NT2/D1 (cell line): ENCODE measurements around the gene MTRR.
"Not testable (repeated sequence)": the region's sequence is repeated elsewhere in the genome, so short reads cannot be mapped to it uniquely, and the experiment has no call there.

ENCODE experiments used
- DNase-seq: peaks from one replicate; pipeline ENCODE4 v3.0.0-alpha.2; 2011; ENCODE audit warnings: low read depth, low spot score
- H3K27me3 ChIP-seq: 2 replicates; pipeline ENCODE4 v1.6.0; 2011; ENCODE audit warnings: mild to moderate bottlenecking; ENCODE audit not compliant: insufficient read length, insufficient read depth
- H3K36me3 ChIP-seq: 2 replicates; pipeline ENCODE4 v1.6.1; 2011; ENCODE audit warnings: mild to moderate bottlenecking, low read length, mixed read lengths; ENCODE audit not compliant: insufficient read depth, insufficient read length
- H3K4me1 ChIP-seq: 2 replicates; pipeline ENCODE4 v1.5.1; 2011; ENCODE audit not compliant: insufficient read depth, insufficient read length
- H3K4me3 ChIP-seq: 2 replicates; pipeline ENCODE4 v1.5.1; 2011; ENCODE audit warnings: low read depth; ENCODE audit not compliant: insufficient read length
- H3K9ac ChIP-seq: 2 replicates; pipeline ENCODE4 v1.6.0; 2011; ENCODE audit warnings: low read depth; ENCODE audit not compliant: insufficient read length
- H3K9me3 ChIP-seq: 2 replicates; pipeline ENCODE4 v1.5.1; 2011; ENCODE audit warnings: mild to moderate bottlenecking, low read length; ENCODE audit not compliant: insufficient read depth
- SUZ12 ChIP-seq: IDR thresholded peaks from 2 replicates; pipeline ENCODE4 v1.6.1; 2011; ENCODE audit not compliant: insufficient read length, insufficient read depth; ENCODE audit errors: extremely low read depth
- YY1 ChIP-seq: IDR thresholded peaks from 2 replicates; pipeline ENCODE4 v1.6.1; 2011; ENCODE audit not compliant: insufficient read length, insufficient read depth
- ZNF274 ChIP-seq: IDR thresholded peaks from 2 replicates; pipeline ENCODE4 v1.6.1; 2011; ENCODE audit warnings: mild to moderate bottlenecking, low read depth, low read length

MTRR gene

GRCh38 chr5:7910738-7911428 lies 41.9 kb downstream of the MTRR start:
- H3K9me3 ChIP-seq = peaks cover 18% of the 10 kb centered on the region
- H3K4me3 ChIP-seq = no peak overlapping the region
- DNase-seq = no peak
- H3K27me3 ChIP-seq = no peaks in the 10 kb centered on the region
- no peak overlapping the region for H3K9ac ChIP-seq
- H3K4me1 ChIP-seq = no peaks in the 10 kb centered on the region
- H3K36me3 ChIP-seq = peaks cover 14% of the 10 kb centered on the region
- TF ChIP-seq YY1 = no peak
- no peak for TF ChIP-seq SUZ12
- no peak for TF ChIP-seq ZNF274

GRCh38 chr5:7911429-7911771 lies 42.5 kb downstream of the MTRR start:
- not testable (repeated sequence) for DNase-seq, H3K27me3 ChIP-seq, H3K4me1 ChIP-seq, H3K9ac ChIP-seq, H3K4me3 ChIP-seq
- Histone ChIP-seq H3K36me3 (peaks cover 14% of the 10 kb centered on the region), H3K9me3 (peaks cover 18% of the 10 kb centered on the region)

GRCh38 chr5:7916171-7916804 lies 47.3 kb downstream of the MTRR start:
- TF ChIP-seq SUZ12 = no peak
- no peak for TF ChIP-seq ZNF274
- TF ChIP-seq YY1 = no peak
- no peak overlapping the region for H3K4me3 ChIP-seq
- no peaks in the 10 kb centered on the region for H3K27me3 ChIP-seq
- H3K36me3 ChIP-seq = no peaks in the 10 kb centered on the region
- no peak overlapping the region for H3K9ac ChIP-seq
- DNase-seq = no peak
- H3K9me3 ChIP-seq = peaks cover 5% of the 10 kb centered on the region; the same call in 1 of the 2 replicates
- H3K4me1 ChIP-seq = no peaks in the 10 kb centered on the region

- Histone ChIP-seq H3K4me1 (no peaks in the 10 kb centered on the region), H3K4me3 (no peak overlapping the region), H3K9me3 (no peaks in the 10 kb centered on the region), H3K27me3 (no peaks in the 10 kb centered on the region), H3K9ac (no peak overlapping the region), H3K36me3 (no peaks in the 10 kb centered on the region)
- DNase-seq = no peak
- TF ChIP-seq ZNF274 (no peak), YY1 (no peak), SUZ12 (no peak)
These were observed 48.5 kb downstream of the MTRR start for GRCh38 chr5:7917130-7918123.

GRCh38 chr5:7925961-7926695 lies 57.2 kb downstream of the MTRR start:
- TF ChIP-seq SUZ12 = no peak
- TF ChIP-seq YY1 = no peak
- TF ChIP-seq ZNF274 = no peak
- no peak overlapping the region for H3K4me3 ChIP-seq
- no peak overlapping the region for H3K9ac ChIP-seq
- DNase-seq = no peak
- no peaks in the 10 kb centered on the region for H3K36me3 ChIP-seq
- no peaks in the 10 kb centered on the region for H3K9me3 ChIP-seq
- H3K4me1 ChIP-seq = no peaks in the 10 kb centered on the region
- no peaks in the 10 kb centered on the region for H3K27me3 ChIP-seq

- no peak overlapping the region for H3K9ac ChIP-seq
- no peaks in the 10 kb centered on the region for H3K4me1 ChIP-seq
- H3K9me3 ChIP-seq = no peaks in the 10 kb centered on the region
- no peak for DNase-seq
- no peaks in the 10 kb centered on the region for H3K27me3 ChIP-seq
- TF ChIP-seq SUZ12 = no peak
- no peak for TF ChIP-seq ZNF274
- no peak for TF ChIP-seq YY1
- no peak overlapping the region for H3K4me3 ChIP-seq
- no peaks in the 10 kb centered on the region for H3K36me3 ChIP-seq
These were observed 57.8 kb downstream of the MTRR start for GRCh38 chr5:7926720-7927119.
